ENCODE results near the gene STRIP1. TPM values are rescaled to one million over a fixed set of nuclear protein-coding genes. Genes with fewer than 3 reads are reported as not detected.

The STRIP1 gene
- total and polyA plus RNA-seq, 12 donors: 22.3 to 47.9 (median 30.2) TPM

DNA sequence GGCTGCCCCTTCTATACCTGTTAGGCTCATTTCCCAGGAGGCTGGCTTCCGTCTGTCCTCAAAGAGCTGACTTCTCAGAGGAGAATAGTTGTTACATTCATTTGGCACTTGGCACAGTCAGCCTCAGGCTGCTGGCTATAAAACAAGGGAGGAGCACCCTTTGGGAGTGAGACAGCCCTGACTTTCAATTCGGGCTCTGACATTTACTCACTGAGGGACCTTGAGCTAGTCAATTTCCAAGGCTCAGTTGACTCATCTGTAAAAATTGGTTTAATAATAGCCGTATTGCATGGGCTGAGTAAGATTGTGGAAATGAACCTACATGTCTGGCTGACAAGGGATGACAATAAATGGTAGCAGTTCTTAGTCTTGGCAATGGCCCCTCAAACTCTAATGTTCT, 22.4 kb downstream of the STRIP1 start:
- H3K27ac ChIP-seq: peak overlapping the region in 3 of 5 donors; percentile 41 to 70 (median 70)
- TF ChIP-seq, protein P1, sequence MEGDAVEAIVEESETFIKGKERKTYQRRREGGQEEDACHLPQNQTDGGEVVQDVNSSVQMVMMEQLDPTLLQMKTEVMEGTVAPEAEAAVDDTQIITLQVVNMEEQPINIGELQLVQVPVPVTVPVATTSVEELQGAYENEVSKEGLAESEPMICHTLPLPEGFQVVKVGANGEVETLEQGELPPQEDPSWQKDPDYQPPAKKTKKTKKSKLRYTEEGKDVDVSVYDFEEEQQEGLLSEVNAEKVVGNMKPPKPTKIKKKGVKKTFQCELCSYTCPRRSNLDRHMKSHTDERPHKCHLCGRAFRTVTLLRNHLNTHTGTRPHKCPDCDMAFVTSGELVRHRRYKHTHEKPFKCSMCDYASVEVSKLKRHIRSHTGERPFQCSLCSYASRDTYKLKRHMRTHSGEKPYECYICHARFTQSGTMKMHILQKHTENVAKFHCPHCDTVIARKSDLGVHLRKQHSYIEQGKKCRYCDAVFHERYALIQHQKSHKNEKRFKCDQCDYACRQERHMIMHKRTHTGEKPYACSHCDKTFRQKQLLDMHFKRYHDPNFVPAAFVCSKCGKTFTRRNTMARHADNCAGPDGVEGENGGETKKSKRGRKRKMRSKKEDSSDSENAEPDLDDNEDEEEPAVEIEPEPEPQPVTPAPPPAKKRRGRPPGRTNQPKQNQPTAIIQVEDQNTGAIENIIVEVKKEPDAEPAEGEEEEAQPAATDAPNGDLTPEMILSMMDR (IDR thresholded peaks at IDR 0.05): no peak
- TF ChIP-seq POLR2A (IDR thresholded peaks at IDR 0.05): no peak
- peaks cover 5 to 30% of the 10 kb centered on the region in 2 donors for H3K4me1 ChIP-seq (replicated peaks in 1 of 2)
- WGBS, 4 donors: 43 to 52% (median 48%) methylated on average over 3 of the region's 3 CpGs
- no peaks in the 10 kb centered on the region for H3K9me3 ChIP-seq (replicated peaks in 1 of 3)
- peak; percentile 53 to 81 (median 73) for DNase-seq
- H3K4me3 ChIP-seq: no peak overlapping the region
- no peaks in the 10 kb centered on the region for H3K27me3 ChIP-seq
- intact Hi-C loops (cut with DNase I): loop anchor here in 1 of 2 donors (5.0 kb wide), 1 partner anchor 51 kb away; no protein-coding TSS in a partner anchor
- H3K36me3 ChIP-seq (replicated peaks in 1 of 2): peaks cover 0 to 50% of the 10 kb centered on the region in 2 donors

DNA sequence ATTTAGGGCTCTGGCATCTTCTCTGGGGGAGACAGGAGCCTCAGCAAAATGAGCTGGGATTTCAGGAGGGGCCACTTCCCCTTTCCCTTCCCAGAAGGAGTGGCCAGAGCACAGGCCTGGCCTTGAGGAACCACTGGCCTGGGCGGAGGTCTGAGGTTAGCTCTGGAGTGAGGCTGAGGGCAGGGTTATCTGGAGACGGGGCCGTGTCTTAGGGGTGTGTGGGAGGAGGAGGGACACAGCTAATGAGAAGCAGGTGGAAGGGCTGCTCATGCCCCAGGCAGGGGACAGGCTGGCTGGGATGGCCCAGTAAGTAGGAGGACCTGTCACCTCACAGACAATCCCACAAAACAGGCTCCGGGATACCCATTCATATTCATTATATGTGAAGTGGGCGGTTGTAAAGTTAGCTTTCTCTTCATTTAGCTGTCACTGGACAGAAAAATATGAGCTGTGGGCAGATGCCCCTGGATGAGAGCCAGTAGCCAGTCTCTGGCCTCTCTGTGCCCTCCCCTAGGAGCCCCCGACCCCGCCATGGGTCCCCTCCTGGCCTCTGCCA, 23.6 kb downstream of the STRIP1 start:
- H3K36me3 ChIP-seq (replicated peaks in 1 of 2): peaks cover 0 to 37% of the 10 kb centered on the region in 2 donors
- H3K9me3 ChIP-seq (replicated peaks in 1 of 3): no peaks in the 10 kb centered on the region
- H3K4me3 ChIP-seq: no peak overlapping the region
- no peak for TF ChIP-seq POLR2A (IDR thresholded peaks at IDR 0.05)
- TF ChIP-seq, protein P1 (IDR thresholded peaks at IDR 0.05): no peak
- no peak for DNase-seq
- intact Hi-C loops (cut with DNase I): loop anchor here in 1 of 2 donors (5.0 kb wide), 1 partner anchor 49 kb away; no protein-coding TSS in a partner anchor
- 57 to 66% (median 59%) methylated on average over 5 to 7 of the region's 7 CpGs for WGBS, 4 donors
- H3K27ac ChIP-seq: peak overlapping the region in 1 of 5 donors; percentile 70
- peaks cover 5 to 30% of the 10 kb centered on the region in 2 donors for H3K4me1 ChIP-seq (replicated peaks in 1 of 2)
- no peaks in the 10 kb centered on the region for H3K27me3 ChIP-seq

DNA sequence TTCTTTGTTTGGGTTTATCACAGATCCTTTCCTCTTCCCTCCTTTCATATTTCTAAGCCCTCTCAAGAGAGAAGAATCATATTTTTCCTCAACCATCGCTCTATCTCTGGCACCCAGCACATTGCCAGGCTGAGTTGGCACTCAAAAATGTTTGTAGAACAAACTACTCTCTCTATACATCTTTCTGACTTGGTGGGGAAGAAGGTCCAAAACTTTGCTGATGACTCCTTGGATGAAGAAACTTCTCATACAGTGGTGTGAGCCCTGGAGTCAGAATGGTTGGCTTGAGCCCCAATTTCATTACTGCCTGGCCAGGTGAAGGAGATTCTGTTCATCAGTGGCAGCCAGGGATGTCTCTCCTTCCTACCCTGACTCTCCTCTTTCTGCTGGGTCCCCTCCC, 24.2 kb downstream of the STRIP1 start:
- WGBS, 4 donors: 77 to 96% (median 89%) methylated on average over 1 of the region's 1 CpG
- no peak for TF ChIP-seq POLR2A (IDR thresholded peaks at IDR 0.05)
- TF ChIP-seq, protein P1 (IDR thresholded peaks at IDR 0.05): no peak
- Histone ChIP-seq H3K9me3 (replicated peaks in 1 of 3) (no peaks in the 10 kb centered on the region), H3K27me3 (no peaks in the 10 kb centered on the region), H3K4me1 (replicated peaks in 1 of 2) (peaks cover 5 to 30% of the 10 kb centered on the region in 2 donors), H3K4me3 (no peak overlapping the region), H3K36me3 (replicated peaks in 1 of 2) (peaks cover 0 to 32% of the 10 kb centered on the region in 2 donors), H3K27ac (no peak overlapping the region)
- DNase-seq: no peak
- intact Hi-C loops (cut with DNase I): loop anchor here in 1 of 2 donors (5.0 kb wide), 1 partner anchor 49 kb away; no protein-coding TSS in a partner anchor

DNA sequence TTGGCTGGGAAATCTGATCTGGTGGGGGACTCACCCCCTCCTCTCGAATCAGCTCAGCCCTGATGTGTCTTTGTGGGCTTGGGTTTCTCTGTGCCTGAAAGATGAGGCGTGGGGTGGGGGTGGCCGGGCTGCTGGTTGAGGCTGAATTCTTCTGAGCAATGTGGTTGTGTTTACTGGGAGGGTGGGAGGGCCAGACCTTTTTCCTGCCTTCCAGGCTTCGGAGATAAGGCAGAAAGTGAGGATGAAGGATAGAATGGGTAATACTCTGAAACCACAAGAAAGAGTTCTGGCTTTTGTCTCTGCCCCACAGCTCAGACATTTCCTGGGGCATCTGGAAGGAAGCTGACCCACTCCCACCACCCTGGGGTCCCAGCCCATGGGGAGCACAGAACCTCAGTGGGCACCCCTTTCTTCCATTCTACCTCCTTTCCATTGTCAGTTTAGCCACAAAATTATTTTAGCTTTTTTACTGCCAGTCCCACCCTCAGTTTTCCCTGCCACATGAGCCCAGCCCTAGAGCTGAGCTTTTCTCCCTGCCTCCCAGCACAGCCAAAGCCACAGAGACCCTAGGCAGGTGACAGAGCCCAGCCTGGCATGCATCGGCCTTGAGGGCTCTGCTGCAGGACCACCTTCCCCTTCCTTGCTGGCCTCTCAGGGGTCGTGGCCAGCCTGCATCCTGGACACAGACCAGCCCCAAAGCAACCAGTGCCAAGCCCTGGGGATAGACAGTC, 24.9 kb downstream of the STRIP1 start:
- peaks cover 5 to 30% of the 10 kb centered on the region in 2 donors for H3K4me1 ChIP-seq (replicated peaks in 1 of 2)
- no peaks in the 10 kb centered on the region for H3K9me3 ChIP-seq (replicated peaks in 1 of 3)
- no peak for TF ChIP-seq POLR2A (IDR thresholded peaks at IDR 0.05)
- TF ChIP-seq, protein P1 (IDR thresholded peaks at IDR 0.05): no peak
- no peaks in the 10 kb centered on the region for H3K27me3 ChIP-seq
- peaks cover 0 to 29% of the 10 kb centered on the region in 2 donors for H3K36me3 ChIP-seq (replicated peaks in 1 of 2)
- 86 to 90% (median 90%) methylated on average over 6 of the region's 6 CpGs for WGBS, 4 donors
- DNase-seq: no peak
- intact Hi-C loops (cut with DNase I): loop anchor here in 1 of 2 donors (5.0 kb wide), 1 partner anchor 48 kb away; no protein-coding TSS in a partner anchor
- H3K27ac ChIP-seq: no peak overlapping the region
- no peak overlapping the region for H3K4me3 ChIP-seq
